Neural cell (in vitro differentiated cells): Measurements from ENCODE around the gene XAF1. TPM values are rescaled to one million over a fixed set of nuclear protein-coding genes. Genes with fewer than 3 reads are reported as not detected.

Source experiments
- H2AFZ ChIP-seq: fragments of 200-600, 300-800 bp; sonication (generic), shearing (Covaris generic); 2 replicates; pipeline ENCODE4 v1.6.0; 2014; ENCODE audit warnings: low read depth, mild to moderate bottlenecking, antibody characterized with exemption, low read length, moderate library complexity
- H3F3A ChIP-seq: fragments of 200-600 bp; shearing (Covaris generic); 2 replicates; pipeline ENCODE4 v1.6.1; 2016; ENCODE audit warnings: mild to moderate bottlenecking, moderate library complexity, mixed read lengths, antibody characterized with exemption, low read length; ENCODE audit not compliant: insufficient read depth, poor library complexity, severe bottlenecking
- H3K27ac ChIP-seq: fragments of 200-600, 300-800 bp; sonication (generic), shearing (Covaris generic); 2 replicates; pipeline ENCODE4 v1.5.1; 2014; ENCODE audit warnings: mild to moderate bottlenecking, low read length, moderate library complexity
- H3K27me3 ChIP-seq: fragments of 300-800, 200-600 bp; sonication (generic), shearing (Covaris generic); 2 replicates; pipeline ENCODE4 v1.6.0; 2014; ENCODE audit warnings: mild to moderate bottlenecking, low read depth, low read length, moderate library complexity; ENCODE audit not compliant: insufficient read depth
- H3K36me3 ChIP-seq: fragments of 300-800, 200-600 bp; sonication (generic), shearing (Covaris generic); 2 replicates; pipeline ENCODE4 v1.5.1; 2014; ENCODE audit warnings: mild to moderate bottlenecking, antibody characterized with exemption, low read length, moderate library complexity; ENCODE audit not compliant: insufficient read depth
- H3K4me2 ChIP-seq: fragments of 300-800, 200-600 bp; sonication (generic), shearing (Covaris generic); 2 replicates; pipeline ENCODE4 v1.6.0; 2014; ENCODE audit warnings: mild to moderate bottlenecking, low read length
- H3K4me3 ChIP-seq: fragments of 300-800, 200-600 bp; sonication (generic), shearing (Covaris generic); 2 replicates; pipeline ENCODE4 v1.5.1; 2014; ENCODE audit warnings: mild to moderate bottlenecking, low read length, moderate library complexity
- H3K79me2 ChIP-seq: fragments of 200-600 bp; shearing (Covaris generic); replicated peaks from 2 replicates; pipeline ENCODE4 v1.6.0; 2014; ENCODE audit warnings: mild to moderate bottlenecking, low read length, moderate library complexity; ENCODE audit not compliant: insufficient read depth
- H3K9ac ChIP-seq: fragments of 300-800, 200-600 bp; sonication (generic), shearing (Covaris generic); 2 replicates; pipeline ENCODE4 v1.6.1; 2016; ENCODE audit warnings: mild to moderate bottlenecking, low read length, mixed read lengths
- H3K9me2 ChIP-seq: fragments of 200-600 bp; shearing (Covaris generic); 2 replicates; pipeline ENCODE4 v1.6.1; 2016; ENCODE audit warnings: mild to moderate bottlenecking, low read length, mixed read lengths; ENCODE audit not compliant: insufficient read depth
- H3K9me3 ChIP-seq: fragments of 200-600, 300-800 bp; sonication (generic), shearing (Covaris generic); 2 replicates; pipeline ENCODE4 v1.6.1; 2016; ENCODE audit warnings: mild to moderate bottlenecking, mixed run types, low read length, moderate library complexity, mixed read lengths
- H4K20me1 ChIP-seq: fragments of 200-600 bp; shearing (Covaris generic); 2 replicates; pipeline ENCODE4 v1.6.1; 2016; ENCODE audit warnings: mild to moderate bottlenecking, mixed run types; ENCODE audit not compliant: insufficient read depth
- CTCF ChIP-seq: fragments of 450-650 bp; IDR thresholded peaks from 2 replicates; pipeline ENCODE4 v1.5.1; 2014; ENCODE audit warnings: antibody characterized with exemption, mild to moderate bottlenecking, moderate library complexity; ENCODE audit not compliant: poor library complexity, severe bottlenecking
- EP300 ChIP-seq: fragments of 450-650 bp; conservative IDR thresholded peaks from 2 replicates; pipeline ENCODE4 v1.6.1; 2014; ENCODE audit warnings: antibody characterized with exemption, mild to moderate bottlenecking, moderate library complexity; ENCODE audit not compliant: poor library complexity, severe bottlenecking
- EZH2 ChIP-seq: fragments of 200-600, 300-800 bp; shearing (Covaris generic), sonication (generic); IDR thresholded peaks from 2 replicates; pipeline ENCODE4 v1.6.1; 2014; ENCODE audit warnings: antibody characterized with exemption, low read length, borderline replicate concordance, mild to moderate bottlenecking; ENCODE audit not compliant: insufficient read depth, poor library complexity, severe bottlenecking
- MXI1 ChIP-seq: fragments of 450-650 bp; conservative IDR thresholded peaks from 2 replicates; pipeline ENCODE4 v1.6.1; 2014; ENCODE audit warnings: antibody characterized with exemption, mild to moderate bottlenecking; ENCODE audit not compliant: poor library complexity, severe bottlenecking
- POLR2AphosphoS5 ChIP-seq: IDR thresholded peaks from 2 replicates; pipeline ENCODE4 v1.6.1; 2012
- RAD21 ChIP-seq: fragments of 450-650 bp; conservative IDR thresholded peaks from 2 replicates; pipeline ENCODE4 v1.6.1; 2014; ENCODE audit warnings: antibody characterized with exemption, mild to moderate bottlenecking, moderate library complexity
- REST ChIP-seq: IDR thresholded peaks from 2 replicates; pipeline ENCODE4 v1.6.1; 2012; ENCODE audit warnings: borderline replicate concordance
- SMC3 ChIP-seq: fragments of 450-650 bp; conservative IDR thresholded peaks from 2 replicates; pipeline ENCODE4 v1.6.1; 2014; ENCODE audit warnings: antibody characterized with exemption, mild to moderate bottlenecking, moderate library complexity; ENCODE audit not compliant: poor library complexity
- TAF1 ChIP-seq: IDR thresholded peaks from 2 replicates; pipeline ENCODE4 v1.6.1; 2012; ENCODE audit warnings: low read depth
- polyA plus RNA-seq: library from polyadenylated mRNA; depleted of rRNA; stranded (reverse); fragments of >200 nt; gene quantifications from 2 replicates; pipeline ENCODE4 v1.2.3, GENCODE V29; 2014

XAF1 gene
- polyA plus RNA-seq, 1 donor from 2014 or later: not detected

GRCh38 chr17:6711681-6712057, 44.2 kb upstream of the XAF1 start:
- no peaks in the 10 kb centered on the region for H3F3A ChIP-seq
- TF ChIP-seq EZH2 (no peak), EP300 (no peak), RAD21 (no peak), TAF1 (no peak), MXI1 (no peak), REST (no peak), SMC3 (no peak), CTCF (no peak), POLR2AphosphoS5 (no peak)
- peaks cover 6% of the 10 kb centered on the region for H3K9me3 ChIP-seq
- no peak overlapping the region for H3K4me3 ChIP-seq
- no peaks in the 10 kb centered on the region for H3K9me2 ChIP-seq
- H3K79me2 ChIP-seq: no peaks in the 10 kb centered on the region
- H3K36me3 ChIP-seq: no peaks in the 10 kb centered on the region
- no peak overlapping the region for H2AFZ ChIP-seq
- H4K20me1 ChIP-seq: no peaks in the 10 kb centered on the region
- H3K27me3 ChIP-seq: peaks cover 34% of the 10 kb centered on the region
- no peak overlapping the region for H3K27ac ChIP-seq
- H3K4me2 ChIP-seq: no peak overlapping the region
- H3K9ac ChIP-seq: no peak overlapping the region

- Histone ChIP-seq H3K79me2 (no peaks in the 10 kb centered on the region), H3K9ac (no peak overlapping the region), H3F3A (no peaks in the 10 kb centered on the region), H3K27ac (no peak overlapping the region), H3K9me3 (peaks cover 6% of the 10 kb centered on the region), H3K4me2 (no peak overlapping the region), H3K4me3 (no peak overlapping the region), H2AFZ (no peak overlapping the region), H3K36me3 (no peaks in the 10 kb centered on the region), H3K27me3 (peaks cover 34% of the 10 kb centered on the region), H3K9me2 (no peaks in the 10 kb centered on the region), H4K20me1 (no peaks in the 10 kb centered on the region)
- no peak for TF ChIP-seq POLR2AphosphoS5
- TF ChIP-seq EP300: no peak
- no peak for TF ChIP-seq EZH2
- TF ChIP-seq SMC3: no peak
- TF ChIP-seq CTCF: no peak
- no peak for TF ChIP-seq MXI1
- no peak for TF ChIP-seq TAF1
- TF ChIP-seq RAD21: no peak
- TF ChIP-seq REST: no peak
These were observed 43.6 kb upstream of the XAF1 start for GRCh38 chr17:6712058-6712853.
